CD8-positive, alpha-beta memory T cell (primary cell): ENCODE measurements around the gene PLXNA2. TPM values are rescaled to one million over a fixed set of nuclear protein-coding genes. Genes with fewer than 3 reads are reported as not detected.

Experiments
- CTCF ChIA-PET: fragments of 350-600 bp; sonication (Branson Sonifier 250); formaldehyde crosslinking; loops from one replicate; lab custom pipeline; 2021; ENCODE audit warnings: antibody characterized with exemption; lab: Charles Lee
- POLR2A ChIA-PET: fragments of 350-600 bp; sonication (Branson Sonifier 250); formaldehyde crosslinking; loops from one replicate; lab custom pipeline; 2021; ENCODE audit warnings: antibody characterized with exemption; lab: Charles Lee
- DNase-seq, 5 donors: peaks; one replicate each; pipeline versions ENCODE4 v3.0.0 to v3.0.0-alpha.2; 2020 to 2022; ENCODE audit warnings: mixed read lengths in 1 of 5
- H3K27ac ChIP-seq: one replicate; pipeline ENCODE4 v1.7.0; 2013; ENCODE audit warnings: low read depth, mild to moderate bottlenecking, low read length, moderate library complexity
- H3K27me3 ChIP-seq: 2 replicates; pipeline ENCODE4 v1.7.0; 2013; ENCODE audit warnings: low read length, mild to moderate bottlenecking; ENCODE audit not compliant: insufficient read depth, poor library complexity, severe bottlenecking
- H3K36me3 ChIP-seq: 2 replicates; pipeline ENCODE4 v1.7.0; 2013; ENCODE audit warnings: mild to moderate bottlenecking, low read length, moderate library complexity; ENCODE audit not compliant: insufficient read depth
- H3K4me1 ChIP-seq: 2 replicates; pipeline ENCODE4 v1.7.0; 2013; ENCODE audit warnings: mild to moderate bottlenecking, low read length, moderate library complexity; ENCODE audit not compliant: insufficient read depth
- H3K4me3 ChIP-seq: 2 replicates; pipeline ENCODE4 v1.7.0; 2013; ENCODE audit warnings: mild to moderate bottlenecking, low read length
- H3K9me3 ChIP-seq: 2 replicates; pipeline ENCODE4 v1.7.0; 2013; ENCODE audit warnings: mild to moderate bottlenecking, low read length
- H3K27ac Mint-ChIP-seq, 8 donors: one replicate each; pipeline ENCODE4 v1.8.0; 2020 to 2021; ENCODE audit warnings: mixed read lengths in 8 of 8, mild to moderate bottlenecking in 6 of 8, inconsistent platforms in 3 of 8, moderate library complexity in 3 of 8
- H3K27me3 Mint-ChIP-seq, 2 donors: one replicate each; pipeline ENCODE4 v1.8.0; 2020 to 2021; ENCODE audit warnings: mixed read lengths in 2 of 2, mild to moderate bottlenecking in 1 of 2, moderate library complexity in 1 of 2
- H3K36me3 Mint-ChIP-seq, 3 donors: one replicate each; pipeline ENCODE4 v1.8.0; 2020 to 2021; ENCODE audit warnings: mixed read lengths in 3 of 3, inconsistent platforms in 1 of 3, mild to moderate bottlenecking in 1 of 3
- H3K4me1 Mint-ChIP-seq, 3 donors: one replicate each; pipeline ENCODE4 v1.8.0; 2020 to 2021; ENCODE audit warnings: mixed read lengths in 3 of 3, inconsistent platforms in 1 of 3, mild to moderate bottlenecking in 1 of 3
- H3K4me3 Mint-ChIP-seq, 7 donors: one replicate each; pipeline ENCODE4 v1.8.0; 2020 to 2021; ENCODE audit warnings: mixed read lengths in 7 of 7, mild to moderate bottlenecking in 6 of 7, moderate library complexity in 4 of 7, inconsistent platforms in 2 of 7
- H3K9me3 Mint-ChIP-seq, 5 donors: one replicate each; pipeline ENCODE4 v1.8.0; 2020 to 2022; ENCODE audit warnings: mixed read lengths in 5 of 5, mild to moderate bottlenecking in 3 of 5, moderate library complexity in 2 of 5, inconsistent platforms in 1 of 5
- polyA plus RNA-seq: library from polyadenylated mRNA; unstranded; fragments of 300-500 nt; fragmentation: Illumina TruSeq; gene quantifications from one replicate; pipeline ENCODE4 v1.2.3, GENCODE V29; 2021
- total RNA-seq, 2 experiments: library from RNA; stranded (reverse); gene quantifications; one replicate each; pipeline ENCODE4 v1.2.3, GENCODE V29; 2021

PLXNA2 gene
- total and polyA plus RNA-seq, 3 experiments from 2014 or later, result 0.75 to 1.1 (median 1.0) TPM

GRCh38 chr1:207998691-207999090 is 245.5 kb downstream of the PLXNA2 start:
- H3K27me3 Mint-ChIP-seq, result peaks cover 7 to 12% of the 10 kb centered on the region in 2 donors
- H3K4me3 Mint-ChIP-seq, result no peak overlapping the region
- Histone ChIP-seq H3K36me3 (no peaks in the 10 kb centered on the region), H3K27me3 (no peaks in the 10 kb centered on the region), H3K4me1 (no peaks in the 10 kb centered on the region), H3K27ac (no peak overlapping the region), H3K4me3 (no peak overlapping the region), H3K9me3 (no peaks in the 10 kb centered on the region)
- H3K36me3 Mint-ChIP-seq, result no peaks in the 10 kb centered on the region
- no peaks in the 10 kb centered on the region for H3K4me1 Mint-ChIP-seq
- H3K27ac Mint-ChIP-seq, result peak overlapping the region in 1 of 8 donors; percentile 14
- CTCF ChIA-PET, result interaction anchor here (0.7 to 2.7 kb wide), 6 partner anchors 11 to 246 kb away, joined by 3 to 12 read pairs (median 5); partner anchors contain the start of gene PLXNA2
- DNase-seq, result no peak
- POLR2A ChIA-PET, result no interaction called here
- H3K9me3 Mint-ChIP-seq, result no peaks in the 10 kb centered on the region

DNA sequence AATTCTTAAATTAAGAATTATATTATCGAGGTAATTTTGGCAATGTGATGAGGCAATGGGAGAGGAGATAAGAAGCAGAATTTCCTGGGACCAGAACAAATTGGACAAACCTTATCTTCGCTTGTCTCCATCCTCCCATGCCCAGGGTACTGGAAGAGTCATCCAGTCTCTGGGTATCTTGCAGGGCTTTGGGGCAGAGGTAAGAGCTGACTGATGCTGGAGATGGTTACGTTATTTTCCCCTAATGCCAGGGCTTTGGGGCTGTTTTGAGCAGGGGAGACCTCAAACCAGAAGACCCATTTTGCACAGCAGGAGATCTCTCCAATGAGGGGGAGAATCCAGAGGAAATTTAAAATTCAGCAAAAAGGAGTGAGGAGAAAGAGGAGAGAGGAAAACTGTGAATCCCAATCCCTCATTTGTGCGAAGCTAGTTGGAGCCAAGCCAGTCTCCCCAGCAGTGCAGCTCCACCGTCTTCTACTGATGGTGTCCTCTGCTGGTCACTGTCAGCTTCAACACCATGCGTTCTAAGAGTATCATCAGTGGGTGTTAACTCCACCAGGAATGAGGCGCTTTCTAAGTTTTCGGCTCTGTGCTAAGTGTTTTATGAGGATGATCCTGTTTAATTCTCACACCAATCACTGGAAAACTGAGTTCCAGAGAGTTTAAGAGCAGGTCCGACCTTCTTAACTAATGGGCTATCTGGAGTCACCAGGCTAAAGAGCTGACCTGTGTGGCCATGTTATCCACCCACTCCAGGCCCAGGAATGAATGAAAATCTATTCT is 246.5 kb downstream of the PLXNA2 start:
- no peaks in the 10 kb centered on the region for H3K4me1 Mint-ChIP-seq
- no peak overlapping the region for H3K27ac ChIP-seq
- H3K9me3 Mint-ChIP-seq, result no peaks in the 10 kb centered on the region
- no peak overlapping the region for H3K27ac Mint-ChIP-seq
- H3K36me3 ChIP-seq, result no peaks in the 10 kb centered on the region
- H3K27me3 ChIP-seq, result no peaks in the 10 kb centered on the region
- ChIA-PET CTCF (interaction anchor here (0.7 to 2.7 kb wide), 11 partner anchors 9 to 1568 kb away, joined by 3 to 12 read pairs (median 4); partner anchors contain the start of gene PLXNA2), POLR2A (interaction anchor here (0.6 kb wide), 1 partner anchor 247 kb away, joined by 3 read pairs; the partner anchor contains the start of gene PLXNA2)
- no peaks in the 10 kb centered on the region for H3K4me1 ChIP-seq
- H3K9me3 ChIP-seq, result no peaks in the 10 kb centered on the region
- no peaks in the 10 kb centered on the region for H3K36me3 Mint-ChIP-seq
- H3K4me3 Mint-ChIP-seq, result peak overlapping the region in 1 of 7 donors; percentile 8
- DNase-seq, result peak; percentile 8 to 57 (median 20)
- no peak overlapping the region for H3K4me3 ChIP-seq
- peaks cover 6 to 15% of the 10 kb centered on the region in 2 donors for H3K27me3 Mint-ChIP-seq

DNA sequence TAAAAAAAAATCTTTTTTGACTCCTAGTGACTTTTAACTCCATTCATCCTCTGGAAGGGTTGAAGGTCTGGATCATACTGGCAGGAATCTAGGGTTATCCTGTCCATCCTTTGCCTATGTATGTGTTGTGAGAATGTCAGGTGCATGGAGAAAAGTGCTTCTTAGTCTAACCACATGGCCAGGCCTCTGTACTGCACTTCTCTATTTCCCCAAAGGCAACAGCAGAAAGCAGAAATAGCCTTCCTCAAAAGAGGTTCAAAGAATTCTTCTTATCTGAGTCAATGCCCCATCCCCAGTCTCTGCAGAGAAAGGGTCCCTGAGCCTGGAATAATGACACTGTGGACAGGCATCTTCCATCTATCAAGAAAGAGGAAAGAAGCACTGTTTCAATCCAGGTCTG is 247.5 kb downstream of the PLXNA2 start:
- H3K36me3 ChIP-seq, result no peaks in the 10 kb centered on the region
- H3K4me3 ChIP-seq, result no peak overlapping the region
- Mint-ChIP-seq H3K4me3 (no peak overlapping the region), H3K4me1 (no peaks in the 10 kb centered on the region), H3K9me3 (no peaks in the 10 kb centered on the region), H3K27me3 (peaks cover 7 to 15% of the 10 kb centered on the region in 2 donors), H3K27ac (no peak overlapping the region), H3K36me3 (no peaks in the 10 kb centered on the region)
- H3K27me3 ChIP-seq, result no peaks in the 10 kb centered on the region
- POLR2A ChIA-PET, result no interaction called here
- CTCF ChIA-PET, result interaction anchor here (1.7 kb wide), 1 partner anchor 112 kb away, joined by 6 read pairs; no protein-coding TSS in a partner anchor
- no peaks in the 10 kb centered on the region for H3K4me1 ChIP-seq
- no peak for DNase-seq
- H3K27ac ChIP-seq, result no peak overlapping the region
- no peaks in the 10 kb centered on the region for H3K9me3 ChIP-seq

DNA sequence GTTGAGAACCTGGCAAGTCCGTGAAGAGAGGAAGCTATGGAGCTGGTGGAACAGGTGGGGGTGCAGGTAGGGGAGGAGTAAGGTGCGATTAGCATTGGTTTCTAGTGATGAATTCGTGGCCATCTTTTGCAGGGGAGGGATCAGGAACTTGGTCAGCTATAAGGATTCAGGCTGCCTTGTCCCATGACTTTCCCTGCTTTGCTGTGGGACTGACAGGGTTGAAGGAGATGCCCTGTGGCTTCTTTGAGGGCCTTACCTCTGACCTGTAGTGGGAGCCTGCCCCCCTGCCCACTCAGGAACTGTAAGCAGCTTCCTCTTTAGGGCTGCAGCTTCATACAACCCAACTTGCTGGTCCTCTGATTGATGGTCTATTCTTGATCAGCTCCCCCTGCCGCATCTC is 248.6 kb downstream of the PLXNA2 start:
- no peak for DNase-seq
- Mint-ChIP-seq H3K4me1 (no peaks in the 10 kb centered on the region), H3K4me3 (no peak overlapping the region), H3K9me3 (no peaks in the 10 kb centered on the region), H3K36me3 (no peaks in the 10 kb centered on the region), H3K27me3 (peaks cover 7 to 16% of the 10 kb centered on the region in 2 donors), H3K27ac (no peak overlapping the region)
- Histone ChIP-seq H3K36me3 (no peaks in the 10 kb centered on the region), H3K4me3 (no peak overlapping the region), H3K27me3 (no peaks in the 10 kb centered on the region), H3K4me1 (no peaks in the 10 kb centered on the region), H3K27ac (no peak overlapping the region), H3K9me3 (no peaks in the 10 kb centered on the region)
- CTCF ChIA-PET, result interaction anchor here (1.7 kb wide), 1 partner anchor 111 kb away, joined by 6 read pairs; no protein-coding TSS in a partner anchor
- POLR2A ChIA-PET, result no interaction called here

GRCh38 chr1:207993477-207994445 is 250.4 kb downstream of the PLXNA2 start:
- no peaks in the 10 kb centered on the region for H3K9me3 Mint-ChIP-seq
- H3K36me3 Mint-ChIP-seq, result no peaks in the 10 kb centered on the region
- H3K27me3 Mint-ChIP-seq, result peaks cover 11 to 29% of the 10 kb centered on the region in 2 donors
- H3K4me1 Mint-ChIP-seq, result no peaks in the 10 kb centered on the region
- no peaks in the 10 kb centered on the region for H3K27me3 ChIP-seq
- POLR2A ChIA-PET, result no interaction called here
- H3K36me3 ChIP-seq, result no peaks in the 10 kb centered on the region
- DNase-seq, result no peak
- no peak overlapping the region for H3K27ac ChIP-seq
- H3K27ac Mint-ChIP-seq, result no peak overlapping the region
- no peaks in the 10 kb centered on the region for H3K4me1 ChIP-seq
- no peaks in the 10 kb centered on the region for H3K9me3 ChIP-seq
- CTCF ChIA-PET, result no interaction called here
- no peak overlapping the region for H3K4me3 Mint-ChIP-seq
- H3K4me3 ChIP-seq, result no peak overlapping the region

- Mint-ChIP-seq H3K4me3 (no peak overlapping the region), H3K4me1 (no peaks in the 10 kb centered on the region), H3K36me3 (no peaks in the 10 kb centered on the region), H3K9me3 (no peaks in the 10 kb centered on the region), H3K27me3 (peaks cover 13 to 37% of the 10 kb centered on the region in 2 donors), H3K27ac (no peak overlapping the region)
- POLR2A ChIA-PET, result no interaction called here
- no peak for DNase-seq
- no peaks in the 10 kb centered on the region for H3K36me3 ChIP-seq
- H3K4me3 ChIP-seq, result no peak overlapping the region
- H3K27ac ChIP-seq, result no peak overlapping the region
- H3K9me3 ChIP-seq, result no peaks in the 10 kb centered on the region
- CTCF ChIA-PET, result no interaction called here
- H3K4me1 ChIP-seq, result no peaks in the 10 kb centered on the region
- no peaks in the 10 kb centered on the region for H3K27me3 ChIP-seq
Observed at GRCh38 chr1:207992677-207993236, 251.4 kb downstream of the PLXNA2 start.

- DNase-seq, result no peak
Observed at GRCh38 chr1:207991583-207992026, 252.6 kb downstream of the PLXNA2 start.

More at GRCh38 chr1:207991583-207992026, 252.6 kb downstream of the PLXNA2 start:
- H3K9me3 ChIP-seq, result no peaks in the 10 kb centered on the region
- no peaks in the 10 kb centered on the region for H3K27me3 ChIP-seq
- no peaks in the 10 kb centered on the region for H3K36me3 ChIP-seq
- no peak overlapping the region for H3K27ac ChIP-seq
- Mint-ChIP-seq H3K9me3 (no peaks in the 10 kb centered on the region), H3K4me1 (no peaks in the 10 kb centered on the region), H3K27me3 (peaks cover 13 to 40% of the 10 kb centered on the region in 2 donors), H3K4me3 (no peak overlapping the region), H3K36me3 (no peaks in the 10 kb centered on the region), H3K27ac (no peak overlapping the region)
- POLR2A ChIA-PET, result no interaction called here
- CTCF ChIA-PET, result no interaction called here
- no peaks in the 10 kb centered on the region for H3K4me1 ChIP-seq
- no peak overlapping the region for H3K4me3 ChIP-seq
